ENCODE data around the gene ADD2.

The ADD2 gene

DNA sequence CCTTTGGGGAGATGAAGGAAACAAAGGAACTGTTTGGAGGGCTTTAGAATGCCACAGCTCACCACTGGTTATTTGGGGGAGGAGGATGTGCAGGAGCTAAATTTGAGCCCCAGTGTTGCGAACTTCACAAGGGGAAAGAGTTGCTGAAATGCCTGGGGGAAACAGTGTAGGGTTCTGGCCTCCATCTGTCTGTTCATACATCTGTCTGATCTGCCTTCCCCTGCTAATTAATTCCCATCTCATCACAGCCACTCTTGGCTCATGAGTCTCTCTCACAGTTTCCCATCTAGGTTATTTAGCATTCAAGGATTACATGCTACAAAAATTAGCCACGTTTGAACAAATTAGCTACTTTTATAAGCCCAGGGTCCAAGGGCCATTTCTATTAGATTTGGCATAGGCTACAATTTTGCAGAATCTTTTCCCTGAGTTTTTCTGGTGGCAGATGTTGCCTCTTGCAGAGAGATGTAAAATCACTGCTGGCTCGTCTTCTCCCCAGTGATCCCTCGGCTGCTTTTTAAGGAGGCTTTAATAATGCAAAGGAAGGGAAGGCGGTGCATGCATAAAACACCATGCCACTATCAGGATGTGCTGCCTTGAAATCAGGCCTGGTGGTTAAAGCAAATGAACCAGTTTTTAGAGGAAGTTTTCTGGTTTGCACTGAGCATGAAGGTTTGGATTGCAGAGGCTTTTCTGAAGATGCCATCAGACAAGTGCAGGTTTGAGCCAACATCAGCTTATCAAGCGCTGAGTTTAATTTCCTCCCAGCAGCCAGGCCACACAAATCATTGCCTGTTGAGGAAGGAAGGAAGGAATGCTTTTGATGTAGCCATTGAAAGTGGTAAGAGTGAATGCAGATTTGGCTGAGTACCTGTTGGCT is 35.0 kb downstream of the ADD2 start:
- no peak overlapping the region for H3K4me3 ChIP-seq (ENCODE audit: low read length)
- TF ChIP-seq, protein P1, sequence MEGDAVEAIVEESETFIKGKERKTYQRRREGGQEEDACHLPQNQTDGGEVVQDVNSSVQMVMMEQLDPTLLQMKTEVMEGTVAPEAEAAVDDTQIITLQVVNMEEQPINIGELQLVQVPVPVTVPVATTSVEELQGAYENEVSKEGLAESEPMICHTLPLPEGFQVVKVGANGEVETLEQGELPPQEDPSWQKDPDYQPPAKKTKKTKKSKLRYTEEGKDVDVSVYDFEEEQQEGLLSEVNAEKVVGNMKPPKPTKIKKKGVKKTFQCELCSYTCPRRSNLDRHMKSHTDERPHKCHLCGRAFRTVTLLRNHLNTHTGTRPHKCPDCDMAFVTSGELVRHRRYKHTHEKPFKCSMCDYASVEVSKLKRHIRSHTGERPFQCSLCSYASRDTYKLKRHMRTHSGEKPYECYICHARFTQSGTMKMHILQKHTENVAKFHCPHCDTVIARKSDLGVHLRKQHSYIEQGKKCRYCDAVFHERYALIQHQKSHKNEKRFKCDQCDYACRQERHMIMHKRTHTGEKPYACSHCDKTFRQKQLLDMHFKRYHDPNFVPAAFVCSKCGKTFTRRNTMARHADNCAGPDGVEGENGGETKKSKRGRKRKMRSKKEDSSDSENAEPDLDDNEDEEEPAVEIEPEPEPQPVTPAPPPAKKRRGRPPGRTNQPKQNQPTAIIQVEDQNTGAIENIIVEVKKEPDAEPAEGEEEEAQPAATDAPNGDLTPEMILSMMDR (conservative IDR thresholded peaks at IDR 0.05; ENCODE audit: low read depth, low read length): no peak
- DNase-seq (ENCODE audit: low read depth): no peak

DNA sequence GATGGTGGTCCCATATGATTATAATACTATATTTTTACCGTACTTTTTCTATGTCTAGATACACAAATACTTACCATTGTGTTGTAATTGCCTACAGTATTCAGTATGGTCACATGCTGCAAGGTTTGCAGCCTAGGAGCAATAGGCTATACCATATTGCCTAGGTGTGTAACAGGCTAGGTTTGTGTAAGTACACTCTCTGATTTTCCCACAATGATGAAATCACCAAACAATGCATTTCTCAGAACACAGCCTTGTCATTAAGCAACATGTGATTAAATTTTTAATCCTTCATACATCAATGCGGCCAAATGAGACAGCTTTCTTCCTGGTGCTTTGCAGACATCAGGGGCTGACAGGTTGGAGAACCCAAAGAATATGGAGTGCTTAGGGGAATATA is 37.3 kb downstream of the ADD2 start:
- no peak overlapping the region for H3K4me3 ChIP-seq (ENCODE audit: low read length)
- DNase-seq (ENCODE audit: low read depth): peak; percentile 37
- TF ChIP-seq, protein P1 (conservative IDR thresholded peaks at IDR 0.05; ENCODE audit: low read depth, low read length): no peak

DNA sequence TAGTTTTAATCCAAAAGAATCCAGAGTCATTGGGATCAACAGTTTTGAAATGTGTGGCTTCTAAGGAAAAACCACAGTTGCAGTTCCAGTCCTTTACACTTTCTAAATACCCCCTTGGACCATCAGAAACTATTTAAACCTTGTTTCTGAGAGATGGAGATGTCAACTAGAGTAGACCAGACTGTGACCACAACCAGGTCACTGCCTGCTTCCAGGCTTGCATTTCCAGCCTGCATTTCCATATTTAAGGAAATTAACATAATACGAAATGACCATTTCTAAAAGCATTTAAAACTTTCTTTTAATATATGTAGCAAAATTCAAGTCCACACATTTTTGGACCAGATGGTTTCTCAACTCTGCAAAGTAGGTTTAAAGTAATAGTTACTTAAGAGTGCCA is 38.4 kb downstream of the ADD2 start:
- DNase-seq (ENCODE audit: low read depth): no peak
- TF ChIP-seq, protein P1 (conservative IDR thresholded peaks at IDR 0.05; ENCODE audit: low read depth, low read length): no peak
- H3K4me3 ChIP-seq (ENCODE audit: low read length): no peak overlapping the region

DNA sequence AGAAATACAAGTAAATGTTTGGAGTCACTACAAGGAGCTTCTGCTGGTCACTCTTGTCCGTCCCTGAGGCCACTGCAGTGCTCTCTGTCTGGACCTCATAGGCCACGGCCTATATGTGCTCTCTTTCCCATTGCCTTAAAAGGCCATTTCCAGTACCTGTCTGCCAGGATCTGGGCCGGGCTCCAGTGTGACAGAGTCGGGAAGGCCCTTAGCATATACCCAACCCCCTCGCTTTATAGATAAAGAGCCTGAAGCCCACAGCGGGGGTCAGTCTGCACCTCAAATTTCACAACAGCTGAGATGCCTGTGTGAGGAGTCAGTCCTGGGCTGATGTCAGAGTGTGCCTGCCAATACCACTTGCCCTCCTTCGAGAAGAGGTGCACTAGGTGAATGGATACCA is 39.9 kb downstream of the ADD2 start:
- no peak overlapping the region for H3K4me3 ChIP-seq (ENCODE audit: low read length)
- no peak for DNase-seq (ENCODE audit: low read depth)
- TF ChIP-seq, protein P1 (conservative IDR thresholded peaks at IDR 0.05; ENCODE audit: low read depth, low read length): no peak

DNA sequence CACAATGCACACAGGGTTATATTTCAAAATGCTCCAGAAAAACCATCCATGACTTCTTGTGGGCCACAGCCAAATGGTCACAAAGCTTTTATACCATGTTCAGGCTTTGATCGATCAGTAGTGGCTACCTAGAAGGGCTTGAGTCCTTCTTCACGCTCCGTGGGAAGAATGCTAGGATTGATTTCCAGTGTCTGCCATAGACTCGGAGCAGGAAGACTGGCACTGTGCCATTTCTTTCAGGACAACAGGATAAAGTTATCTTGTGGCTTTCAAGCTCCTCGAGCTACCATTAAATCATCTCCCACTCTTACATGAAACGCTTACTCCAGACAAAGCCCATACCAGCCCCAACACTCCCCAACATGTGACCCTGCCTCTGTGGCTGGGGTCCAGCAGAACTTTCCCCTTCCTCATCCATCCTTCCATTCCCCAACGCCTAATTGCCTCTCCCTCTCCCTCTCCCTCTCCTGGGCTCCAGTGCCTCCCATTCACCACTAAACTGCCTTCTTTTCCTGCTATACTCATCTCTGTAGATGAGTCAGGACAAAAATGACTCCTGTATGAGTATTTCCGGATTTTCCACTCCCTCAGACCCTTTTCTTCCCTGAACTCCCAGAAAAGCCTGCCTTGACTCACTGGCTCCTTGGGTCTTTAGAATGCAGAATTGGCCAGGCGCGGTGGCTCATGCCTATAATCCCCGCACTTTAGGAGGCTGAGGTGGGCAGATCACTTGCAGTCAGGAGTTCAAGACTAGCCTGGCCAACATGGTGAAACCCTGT is 40.9 kb downstream of the ADD2 start:
- TF ChIP-seq, protein P1 (conservative IDR thresholded peaks at IDR 0.05; ENCODE audit: low read depth, low read length): no peak
- no peak for DNase-seq (ENCODE audit: low read depth)
- H3K4me3 ChIP-seq (ENCODE audit: low read length): no peak overlapping the region

DNA sequence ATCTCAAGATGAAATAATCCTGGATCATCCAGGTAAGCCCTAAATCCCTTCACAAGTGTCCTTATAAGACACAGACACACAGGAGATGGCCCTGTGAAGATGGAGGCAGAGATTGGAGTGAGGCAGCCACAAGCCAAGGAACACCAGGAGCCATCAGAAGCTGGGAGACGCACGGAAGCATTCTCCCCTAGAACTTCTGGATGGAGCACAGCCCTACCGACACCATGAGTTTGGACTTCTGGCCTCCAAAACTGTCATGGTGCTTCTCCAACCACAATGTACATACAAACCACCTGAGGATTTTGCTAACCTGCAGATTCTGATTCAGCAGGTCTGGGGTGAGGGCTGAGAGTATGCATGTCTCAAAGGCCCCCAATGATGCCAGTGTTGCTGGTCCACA is 42.5 kb downstream of the ADD2 start:
- TF ChIP-seq, protein P1 (conservative IDR thresholded peaks at IDR 0.05; ENCODE audit: low read depth, low read length): no peak
- no peak for DNase-seq (ENCODE audit: low read depth)
- H3K4me3 ChIP-seq (ENCODE audit: low read length): no peak overlapping the region

All from retinal pigment epithelial cell (primary cell).